Measurements from ENCODE around the gene RTRAF.

Gene RTRAF

GRCh38 chr14:51989293-51990234 is at the start of gene RTRAF:
TSS of gene RTRAF (plus strand) at chr14:51989546. CDS start at chr14:51989640, 94 bp downstream.
- TF ChIP-seq CTCF (conservative IDR thresholded peaks at IDR 0.05) (no peak), ZFX (IDR thresholded peaks at IDR 0.05) (peak; percentile 82)
- peak within 1 kb of the TSS; percentile 83 for H3K27ac ChIP-seq

GRCh38 chr14:51939755-51940301 is 49.5 kb upstream of the RTRAF start:
- no peak overlapping the region for H3K27ac ChIP-seq
- TF ChIP-seq CTCF (conservative IDR thresholded peaks at IDR 0.05) (no peak), ZFX (IDR thresholded peaks at IDR 0.05) (no peak)

GRCh38 chr14:51942971-51943370 is 46.4 kb upstream of the RTRAF start:
- TF ChIP-seq ZFX (IDR thresholded peaks at IDR 0.05) (no peak), CTCF (conservative IDR thresholded peaks at IDR 0.05) (no peak)
- H3K27ac ChIP-seq: no peak overlapping the region

- H3K27ac ChIP-seq: no peak overlapping the region
- TF ChIP-seq CTCF (conservative IDR thresholded peaks at IDR 0.05) (no peak), ZFX (IDR thresholded peaks at IDR 0.05) (no peak)
These were observed 39.3 kb upstream of the RTRAF start for GRCh38 chr14:51950007-51950406.

GRCh38 chr14:51951656-51952055 is 37.7 kb upstream of the RTRAF start:
- TF ChIP-seq CTCF (conservative IDR thresholded peaks at IDR 0.05): no peak
- no peak for TF ChIP-seq ZFX (IDR thresholded peaks at IDR 0.05)
- no peak overlapping the region for H3K27ac ChIP-seq

GRCh38 chr14:51954031-51954430 is 35.3 kb upstream of the RTRAF start:
- no peak overlapping the region for H3K27ac ChIP-seq
- TF ChIP-seq CTCF (conservative IDR thresholded peaks at IDR 0.05): no peak
- no peak for TF ChIP-seq ZFX (IDR thresholded peaks at IDR 0.05)

GRCh38 chr14:51954657-51955056 is 34.7 kb upstream of the RTRAF start:
- no peak for TF ChIP-seq ZFX (IDR thresholded peaks at IDR 0.05)
- TF ChIP-seq CTCF (conservative IDR thresholded peaks at IDR 0.05): no peak; the same call in 1 of the 2 replicates
- H3K27ac ChIP-seq: no peak overlapping the region
